Activated CD8-positive, alpha-beta T cell treated with anti-CD3 and anti-CD28 coated beads, Interleukin-2, amount 10 ng/mL, durations not matched to agents 7 days and 5 days (primary cell): ENCODE results near the gene PRKAB2. TPM values are rescaled to one million over a fixed set of nuclear protein-coding genes. Genes with fewer than 3 reads are reported as not detected.
"Not testable (repeated sequence)": the region's sequence is repeated elsewhere in the genome, so short reads cannot be mapped to it uniquely, and the experiment has no call there.

ENCODE experiments used
- ATAC-seq: fragments of 150-1000 bp; cut with Tn5 transposase; one replicate; pipeline ENCODE4 v1.10.0; 2021; ENCODE audit warnings: moderate library complexity
- CTCF ChIA-PET: fragments of 350-600 bp; sonication (Branson Sonifier 250); formaldehyde crosslinking; loops from one replicate; lab custom pipeline; 2021; ENCODE audit warnings: antibody characterized with exemption; lab: Charles Lee
- POLR2A ChIA-PET: fragments of 350-600 bp; sonication (Branson Sonifier 250); formaldehyde crosslinking; loops from one replicate; lab custom pipeline; 2021; ENCODE audit warnings: antibody characterized with exemption; lab: Charles Lee
- DNase-seq: peaks from one replicate; pipeline ENCODE4 v3.0.0-alpha.2; 2020
- H3K27ac Mint-ChIP-seq: one replicate; pipeline ENCODE4 v1.8.0; 2021; ENCODE audit warnings: mild to moderate bottlenecking, mixed read lengths
- H3K27me3 Mint-ChIP-seq: one replicate; pipeline ENCODE4 v1.8.0; 2021; ENCODE audit warnings: low read depth, mixed read lengths
- H3K36me3 Mint-ChIP-seq: one replicate; pipeline ENCODE4 v1.8.0; 2021; ENCODE audit warnings: low read depth, mixed read lengths
- H3K4me1 Mint-ChIP-seq: one replicate; pipeline ENCODE4 v1.8.0; 2021; ENCODE audit warnings: low read depth, mixed read lengths
- H3K4me3 Mint-ChIP-seq: one replicate; pipeline ENCODE4 v1.8.0; 2021; ENCODE audit warnings: mild to moderate bottlenecking, mixed read lengths
- H3K9me3 Mint-ChIP-seq: one replicate; pipeline ENCODE4 v1.8.0; 2022; ENCODE audit warnings: mixed read lengths; ENCODE audit not compliant: insufficient read depth
- total RNA-seq, 2 experiments: library from RNA; stranded (reverse); gene quantifications; one replicate each; pipeline ENCODE4 v1.2.3, GENCODE V29; 2021

Gene PRKAB2
- total RNA-seq, 2 experiments from 2014 or later = 9.6 to 10.4 TPM

DNA sequence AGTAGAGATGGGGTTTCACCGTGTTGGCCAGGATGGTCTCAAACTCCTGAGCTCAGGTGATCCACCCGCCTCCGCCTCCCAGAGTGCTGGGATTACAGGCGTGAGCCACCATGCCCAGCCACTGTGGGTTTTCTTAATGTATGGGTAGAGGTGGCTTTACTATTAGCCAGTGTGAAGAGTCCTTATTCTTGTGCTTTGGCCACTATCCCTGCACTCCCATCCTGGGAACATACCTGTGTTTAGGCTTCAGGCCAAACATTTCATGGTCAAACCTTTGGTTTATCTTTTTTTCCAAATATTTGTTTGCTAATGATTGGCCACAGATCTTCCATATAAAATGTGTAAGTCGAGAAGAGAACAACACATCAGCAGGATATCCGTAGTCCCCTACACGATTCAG is 36.3 kb upstream of the PRKAB2 start:
- no peaks in the 10 kb centered on the region for H3K27me3 Mint-ChIP-seq
- peaks cover 3% of the 10 kb centered on the region for H3K4me1 Mint-ChIP-seq
- no peaks in the 10 kb centered on the region for H3K9me3 Mint-ChIP-seq
- ChIA-PET CTCF (no interaction called here), POLR2A (no interaction called here)
- no peak overlapping the region for H3K4me3 Mint-ChIP-seq
- H3K36me3 Mint-ChIP-seq = no peaks in the 10 kb centered on the region
- no peak overlapping the region for H3K27ac Mint-ChIP-seq
- ATAC-seq (no peak), DNase-seq (no peak)

DNA sequence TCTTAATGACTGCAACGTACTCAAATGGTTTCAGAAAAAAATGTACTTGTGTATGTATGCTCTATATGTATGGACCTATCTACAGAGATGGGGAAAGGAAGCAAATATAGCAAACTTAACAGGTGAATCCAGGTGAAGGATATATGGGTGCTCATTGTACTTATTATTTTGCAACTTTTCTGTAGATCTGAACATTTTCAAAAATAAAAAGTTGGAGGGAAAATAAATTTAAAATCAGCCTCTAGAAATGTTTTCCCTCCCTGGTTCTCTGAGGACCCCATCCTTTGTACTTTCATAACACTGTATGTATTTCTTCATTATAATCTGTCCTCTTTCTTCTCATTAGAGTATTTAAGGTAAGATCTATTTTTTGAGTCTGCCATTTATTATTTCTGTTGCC is 34.9 kb upstream of the PRKAB2 start:
- ATAC-seq (no peak), DNase-seq (no peak)
- H3K27ac Mint-ChIP-seq = no peak overlapping the region
- H3K27me3 Mint-ChIP-seq = no peaks in the 10 kb centered on the region
- H3K4me3 Mint-ChIP-seq = no peak overlapping the region
- CTCF ChIA-PET = no interaction called here
- H3K36me3 Mint-ChIP-seq = no peaks in the 10 kb centered on the region
- H3K4me1 Mint-ChIP-seq = peaks cover 3% of the 10 kb centered on the region
- no peaks in the 10 kb centered on the region for H3K9me3 Mint-ChIP-seq
- POLR2A ChIA-PET = no interaction called here

DNA sequence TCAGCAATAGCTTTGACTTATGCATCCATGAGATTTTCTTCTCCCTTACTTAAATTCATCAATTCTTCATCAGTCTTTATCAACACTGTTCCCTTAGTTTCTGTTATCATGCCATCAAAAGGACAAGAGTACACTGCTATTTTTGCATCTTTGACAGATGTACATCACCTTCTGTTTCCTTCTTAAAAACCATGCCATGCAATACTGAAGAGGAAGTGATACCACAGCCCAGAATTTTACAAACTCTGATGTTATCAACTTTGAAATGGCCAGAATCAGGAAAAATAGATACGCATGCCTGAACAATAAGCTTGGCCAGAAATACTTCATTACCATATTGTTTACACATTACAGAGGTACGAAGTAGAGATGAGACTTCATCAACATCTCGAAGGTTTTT is 31.8 kb upstream of the PRKAB2 start:
- no peak overlapping the region for H3K27ac Mint-ChIP-seq
- POLR2A ChIA-PET = no interaction called here
- no peak for DNase-seq
- no peaks in the 10 kb centered on the region for H3K36me3 Mint-ChIP-seq
- H3K4me1 Mint-ChIP-seq = peaks cover 3% of the 10 kb centered on the region
- CTCF ChIA-PET = no interaction called here
- H3K4me3 Mint-ChIP-seq = no peak overlapping the region
- no peak for ATAC-seq
- no peaks in the 10 kb centered on the region for H3K27me3 Mint-ChIP-seq
- H3K9me3 Mint-ChIP-seq = no peaks in the 10 kb centered on the region

DNA sequence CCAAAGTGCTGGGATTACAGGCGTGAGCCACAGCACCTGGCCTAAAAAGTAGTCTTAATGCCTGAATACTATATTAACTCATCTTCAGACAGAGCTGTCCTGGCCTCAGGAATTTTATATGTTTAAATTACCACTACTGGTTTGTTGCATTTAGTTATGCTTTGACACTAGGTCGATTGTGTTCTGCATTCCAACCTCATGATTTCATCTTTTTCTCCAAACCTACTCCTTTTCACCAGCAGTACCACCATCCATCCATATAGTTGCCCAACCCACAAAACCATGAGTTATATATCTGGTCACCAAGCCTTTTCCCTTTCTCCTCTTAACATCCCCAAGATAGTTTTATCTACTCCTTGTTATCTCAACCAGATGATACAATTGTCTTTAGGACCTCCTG is 30.3 kb upstream of the PRKAB2 start:
- no peak overlapping the region for H3K4me3 Mint-ChIP-seq
- ChIA-PET CTCF (interaction anchor here (1.8 kb wide), 1 partner anchor 13 kb away, joined by 4 read pairs; no protein-coding TSS in a partner anchor), POLR2A (no interaction called here)
- no peaks in the 10 kb centered on the region for H3K36me3 Mint-ChIP-seq
- peaks cover 3% of the 10 kb centered on the region for H3K4me1 Mint-ChIP-seq
- no peak overlapping the region for H3K27ac Mint-ChIP-seq
- DNase-seq = no peak
- no peaks in the 10 kb centered on the region for H3K9me3 Mint-ChIP-seq
- ATAC-seq = no peak
- H3K27me3 Mint-ChIP-seq = no peaks in the 10 kb centered on the region

GRCh38 chr1:147201786-147202185 is 29.5 kb upstream of the PRKAB2 start:
- Mint-ChIP-seq H3K9me3 (no peaks in the 10 kb centered on the region), H3K4me1 (peaks cover 3% of the 10 kb centered on the region), H3K36me3 (no peaks in the 10 kb centered on the region), H3K27me3 (no peaks in the 10 kb centered on the region), H3K27ac (no peak overlapping the region), H3K4me3 (no peak overlapping the region)
- ATAC-seq (no peak), DNase-seq (no peak)
- ChIA-PET POLR2A (no interaction called here), CTCF (interaction anchor here (1.8 kb wide), 1 partner anchor 12 kb away, joined by 4 read pairs; no protein-coding TSS in a partner anchor)

GRCh38 chr1:147201276-147201675 is 29.0 kb upstream of the PRKAB2 start:
- H3K36me3 Mint-ChIP-seq = no peaks in the 10 kb centered on the region
- CTCF ChIA-PET = interaction anchor here (0.9 to 1.8 kb wide), 3 partner anchors 11 to 41 kb away, joined by 3 to 4 read pairs (median 3); partner anchors contain the start of gene CHD1L
- no peak overlapping the region for H3K27ac Mint-ChIP-seq
- no peak overlapping the region for H3K4me3 Mint-ChIP-seq
- no peaks in the 10 kb centered on the region for H3K9me3 Mint-ChIP-seq
- POLR2A ChIA-PET = no interaction called here
- DNase-seq = no peak
- no peak for ATAC-seq
- H3K27me3 Mint-ChIP-seq = no peaks in the 10 kb centered on the region
- peaks cover 3% of the 10 kb centered on the region for H3K4me1 Mint-ChIP-seq

DNA sequence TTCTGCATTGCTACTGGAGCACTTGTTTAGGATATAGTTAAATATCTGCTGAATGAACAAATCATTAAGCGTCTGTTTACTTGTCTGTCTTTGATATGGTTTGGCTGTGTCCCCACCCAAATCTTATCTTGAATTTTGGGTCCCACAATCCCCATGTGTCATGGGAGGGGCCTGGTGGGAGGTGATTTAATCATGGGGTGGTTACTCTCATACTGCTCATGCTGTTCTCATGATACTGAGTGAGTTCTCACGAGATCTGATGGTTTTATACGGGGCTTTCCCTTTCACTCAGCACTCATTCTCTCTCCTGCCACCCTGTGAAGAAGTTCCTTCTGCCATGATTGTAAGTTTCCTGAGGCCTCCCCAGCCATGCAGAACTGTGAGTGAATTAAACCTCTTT is 25.1 kb upstream of the PRKAB2 start:
- H3K9me3 Mint-ChIP-seq, H3K36me3 Mint-ChIP-seq, H3K4me3 Mint-ChIP-seq, ATAC-seq, H3K4me1 Mint-ChIP-seq, H3K27me3 Mint-ChIP-seq, POLR2A ChIA-PET, H3K27ac Mint-ChIP-seq, DNase-seq: not testable (repeated sequence)
- CTCF ChIA-PET = interaction anchor here (1.0 kb wide), 1 partner anchor 76 kb away, joined by 3 read pairs; no protein-coding TSS in a partner anchor

DNA sequence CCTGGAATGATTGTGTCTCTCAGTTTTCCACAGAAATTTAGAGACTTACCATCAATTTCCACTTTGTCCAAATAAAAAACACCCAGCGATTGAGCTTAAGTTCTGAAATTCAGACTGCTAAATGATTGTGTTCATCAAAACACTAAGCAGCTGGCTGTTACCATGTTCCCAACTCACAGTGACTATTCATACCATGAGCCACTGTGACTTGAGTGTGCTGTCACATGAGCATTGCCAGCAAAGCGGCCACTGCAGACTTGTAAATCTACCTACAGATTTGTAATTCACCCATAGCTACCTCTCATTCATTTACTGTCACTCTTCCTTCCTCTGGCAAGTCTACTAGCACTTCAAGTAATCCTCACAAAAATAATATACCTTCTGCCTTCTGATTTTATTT is 17.2 kb upstream of the PRKAB2 start:
- H3K4me3 Mint-ChIP-seq = no peak overlapping the region
- no peak overlapping the region for H3K27ac Mint-ChIP-seq
- no peaks in the 10 kb centered on the region for H3K9me3 Mint-ChIP-seq
- ATAC-seq (no peak), DNase-seq (no peak)
- CTCF ChIA-PET = interaction anchor here (0.8 to 1.2 kb wide), 3 partner anchors 10 to 53 kb away, joined by 3 to 6 read pairs (median 4); partner anchors contain the start of gene CHD1L
- peaks cover 3% of the 10 kb centered on the region for H3K27me3 Mint-ChIP-seq
- POLR2A ChIA-PET = no interaction called here
- no peaks in the 10 kb centered on the region for H3K4me1 Mint-ChIP-seq
- no peaks in the 10 kb centered on the region for H3K36me3 Mint-ChIP-seq

- Mint-ChIP-seq H3K9me3 (no peaks in the 10 kb centered on the region), H3K4me3 (no peak overlapping the region), H3K36me3 (no peaks in the 10 kb centered on the region), H3K27me3 (no peaks in the 10 kb centered on the region), H3K4me1 (no peaks in the 10 kb centered on the region), H3K27ac (no peak overlapping the region)
- POLR2A ChIA-PET = no interaction called here
- CTCF ChIA-PET = no interaction called here
- ATAC-seq (no peak), DNase-seq (no peak)
Measured at GRCh38 chr1:147185432-147185831, 13.2 kb upstream of the PRKAB2 start.

- peaks cover 13% of the 10 kb centered on the region for H3K27me3 Mint-ChIP-seq
- ChIA-PET POLR2A (no interaction called here), CTCF (no interaction called here)
- peak; percentile 30 for ATAC-seq
- no peak for DNase-seq
- H3K9me3 Mint-ChIP-seq = peaks cover 4% of the 10 kb centered on the region
- H3K27ac Mint-ChIP-seq = no peak overlapping the region
- peaks cover 18% of the 10 kb centered on the region for H3K36me3 Mint-ChIP-seq
- peaks cover 13% of the 10 kb centered on the region for H3K4me1 Mint-ChIP-seq
- no peak overlapping the region for H3K4me3 Mint-ChIP-seq
Measured at GRCh38 chr1:147177611-147178380, 5.5 kb upstream of the PRKAB2 start.

- Mint-ChIP-seq H3K27ac (peak overlapping the region; percentile 78), H3K4me3 (peak overlapping the region; percentile 98), H3K4me1 (peaks cover 32% of the 10 kb centered on the region), H3K36me3 (peaks cover 21% of the 10 kb centered on the region), H3K9me3 (no peaks in the 10 kb centered on the region), H3K27me3 (no peaks in the 10 kb centered on the region)
- ChIA-PET CTCF (interaction anchor here (0.6 to 4.9 kb wide), 2 partner anchors 9 to 71 kb away, joined by 3 to 56 read pairs; partner anchors contain the start of gene CHD1L), POLR2A (interaction anchor here (0.9 to 2.9 kb wide), 4 partner anchors 71 to 87 kb away, joined by 3 to 20 read pairs (median 4); partner anchors contain the start of gene CHD1L)
- no peak for ATAC-seq
- DNase-seq = peak; percentile 22
Measured at GRCh38 chr1:147171399-147172167, 687 bp downstream of the PRKAB2 start.
